Heart left ventricle (tissue), 16 donors: ENCODE data around the gene AP1S2. TPM values are rescaled to one million over a fixed set of nuclear protein-coding genes. Genes with fewer than 3 reads are reported as not detected.

Source experiments
- ATAC-seq, 4 donors: fragments of 200-7000 bp; cut with Tn5 transposase; one replicate each; pipeline ENCODE4 v1.9.1; 2020 to 2022; ENCODE audit warnings: moderate library complexity in 4 of 4, mild to moderate bottlenecking in 3 of 4, moderate number of reproducible peaks in 1 of 4
- DNase-seq, 5 donors: peaks; one replicate each; pipeline ENCODE4 v3.0.0-alpha.2; 2020
- H3K27ac ChIP-seq, 12 donors: fragments of 200-600 bp; sonication (generic) in 4 of 12; one replicate each; pipeline versions ENCODE4 v1.5.0 to v1.8.0; 2016 to 2022; ENCODE audit warnings: mild to moderate bottlenecking in 2 of 12
- H3K27me3 ChIP-seq, 9 donors: fragments of 200-600 bp; sonication (generic) in 2 of 9; one replicate each; pipeline versions ENCODE4 v1.5.1 to v1.8.0; 2016 to 2022; ENCODE audit warnings: mild to moderate bottlenecking in 3 of 9
- H3K36me3 ChIP-seq, 9 donors: fragments of 200-600 bp; sonication (generic) in 2 of 9; one replicate each; pipeline versions ENCODE4 v1.5.0 to v1.8.0; 2018 to 2022; ENCODE audit warnings: mild to moderate bottlenecking in 2 of 9
- H3K4me1 ChIP-seq, 12 donors: fragments of 200-600 bp; sonication (generic) in 4 of 12; one replicate each; pipeline versions ENCODE4 v1.5.0 to v1.8.0; 2016 to 2022; ENCODE audit warnings: mild to moderate bottlenecking in 3 of 12
- H3K4me3 ChIP-seq, 12 donors: fragments of 200-600 bp; sonication (generic) in 4 of 12; one replicate each; pipeline versions ENCODE4 v1.5.0 to v1.8.0; 2017 to 2022; ENCODE audit warnings: mild to moderate bottlenecking in 9 of 12, moderate library complexity in 4 of 12
- H3K9me3 ChIP-seq, 12 donors: fragments of 200-600 bp; sonication (generic) in 4 of 12; one replicate each; pipeline versions ENCODE4 v1.5.0 to v1.8.0; 2016 to 2022; ENCODE audit warnings: mild to moderate bottlenecking in 1 of 12
- CTCF ChIP-seq, 12 donors: fragments of 200-600 bp; sonication (generic) in 4 of 12; IDR thresholded peaks; one replicate each; pipeline versions ENCODE4 v1.5.0 to v1.8.0; 2018 to 2022; ENCODE audit warnings: antibody characterized with exemption in 12 of 12, mild to moderate bottlenecking in 5 of 12
- POLR2A ChIP-seq, 2 donors: fragments of 450-650 bp; IDR thresholded peaks; one replicate each; pipeline ENCODE4 v1.6.1; 2017; ENCODE audit warnings: antibody characterized with exemption in 2 of 2, mild to moderate bottlenecking in 2 of 2, moderate library complexity in 2 of 2
- WGBS, 4 donors: extraction: QIAGEN DNeasy Blood & Tissue Kit in 2 of 4; methylation state at CpG; one replicate each; pipeline versions ENCODE4 v1.1.5 to v1.1.7; 2013 to 2018; 5-methylcytosine and 5-hydroxymethylcytosine counted together
- intact Hi-C, 10 donors: fragments of 100-400 bp; cut with DNase I; formaldehyde crosslinking; loops; one replicate each; pipeline versions ENCODE4 v1.11.1 to v1.14.2; 2022
- polyA plus RNA-seq, 2 donors: library from polyadenylated mRNA; stranded (reverse); fragments of 200-250 nt; gene quantifications; one replicate each; pipeline ENCODE4 v1.2.3, GENCODE V29; 2013
- total RNA-seq, 9 donors: library from RNA; depleted of rRNA in 2 of 9; stranded (reverse); fragments of >200 nt in 2 of 9; fragmentation: NEBNext Ultra II Directional in 3 of 9; extraction: Animal tissue kit (Norgen Biotek cat#: 25700) in 3 of 9; gene quantifications; one replicate each; pipeline versions ENCODE4 v1.1.0 to v1.2.4, GENCODE V29; 2016 to 2023
- donor health status: ischemic (EF 13 %, LVEDD 7.1; RV severe dilation, severe dysfunction).
- donor health status: healthy with polysubstance abuse.
- donor health status: DM: no; HTN: yes; CAD: no.
- donor health status: DM: no; HTN: no; CAD: no.
- donor health status: ischemic (EF 25% LVEDD 6.9; RV normal size, moderate dysfunction).
- donor health status: ischemic (EF 25% LVEDD 5.7; RV mildly dilated, moderate dysfunction).
- donor health status: healthy.
- donor health status: DM: yes; HTN: yes; CAD: no.
- donor health status: ischemic (EF 35%, LVEDD 5.7; RV mildly dilated, moderate dysfunction).
- donor health status: nonischemic (EF 11% LVEDD 7.7; RV severe dilation, severe dysfunction).
- donor health status: DM: yes; HTN: yes; CAD: no.
- donor health status: PGD.
- donor health status: ischemic (EF 29% LVEDD 5.4; RV normal size, mild dysfunction).
- donor health status: nonischemic (EF 23%, LVEDD 6.1; RV moderate dilation, normal function).

Gene AP1S2
- total and polyA plus RNA-seq, 11 donors, result 67.4 to 267 (median 136) TPM

- H3K36me3 ChIP-seq, result no peaks in the 10 kb centered on the region
- peaks cover 0 to 74% (median 0%) of the 10 kb centered on the region in 9 donors for H3K27me3 ChIP-seq
- no peak overlapping the region for H3K27ac ChIP-seq
- intact Hi-C loops, result no loop called here
- no peaks in the 10 kb centered on the region for H3K9me3 ChIP-seq
- ATAC-seq (no peak), DNase-seq (no peak)
- H3K4me1 ChIP-seq, result no peaks in the 10 kb centered on the region
- no peak overlapping the region for H3K4me3 ChIP-seq
- TF ChIP-seq POLR2A (IDR thresholded peaks at IDR 0.05) (no peak), CTCF (IDR thresholded peaks at IDR 0.05) (no peak)
- 75 to 87% (median 82%) methylated on average over 4 of the region's 4 CpGs for WGBS, 4 donors
These were observed 19.0 kb upstream of the AP1S2 start for GRCh38 chrX:15873566-15873965.

- H3K4me3 ChIP-seq, result no peak overlapping the region
- H3K4me1 ChIP-seq, result no peaks in the 10 kb centered on the region
- H3K27ac ChIP-seq, result no peak overlapping the region
- TF ChIP-seq POLR2A (IDR thresholded peaks at IDR 0.05) (no peak), CTCF (IDR thresholded peaks at IDR 0.05) (no peak)
- no peaks in the 10 kb centered on the region for H3K9me3 ChIP-seq
- DNase-seq (no peak), ATAC-seq (no peak)
- no peaks in the 10 kb centered on the region for H3K36me3 ChIP-seq
- intact Hi-C loops, result no loop called here
- WGBS, 4 donors, result 52 to 73% (median 65%) methylated on average over 4 of the region's 4 CpGs
- peaks cover 0 to 87% (median 0%) of the 10 kb centered on the region in 9 donors for H3K27me3 ChIP-seq
These were observed 15.7 kb upstream of the AP1S2 start for GRCh38 chrX:15870310-15870709.

- no peaks in the 10 kb centered on the region for H3K9me3 ChIP-seq
- TF ChIP-seq POLR2A (IDR thresholded peaks at IDR 0.05) (no peak), CTCF (IDR thresholded peaks at IDR 0.05) (no peak)
- no peaks in the 10 kb centered on the region for H3K36me3 ChIP-seq
- no peak overlapping the region for H3K27ac ChIP-seq
- no peaks in the 10 kb centered on the region for H3K4me1 ChIP-seq
- H3K4me3 ChIP-seq, result no peak overlapping the region
- H3K27me3 ChIP-seq, result peaks cover 0 to 91% (median 0%) of the 10 kb centered on the region in 9 donors
- 93 to 99% (median 96%) methylated on average over 4 of the region's 4 CpGs for WGBS, 4 donors
- intact Hi-C loops, result no loop called here
- DNase-seq (no peak), ATAC-seq (no peak)
These were observed 15.1 kb upstream of the AP1S2 start for GRCh38 chrX:15869695-15870094.

- TF ChIP-seq POLR2A (IDR thresholded peaks at IDR 0.05) (no peak), CTCF (IDR thresholded peaks at IDR 0.05) (no peak)
- WGBS, 4 donors, result 82 to 91% (median 89%) methylated on average over 3 of the region's 3 CpGs
- intact Hi-C loops, result no loop called here
- Histone ChIP-seq H3K9me3 (no peaks in the 10 kb centered on the region), H3K27me3 (peaks cover 0 to 86% (median 0%) of the 10 kb centered on the region in 9 donors), H3K4me3 (no peak overlapping the region), H3K4me1 (no peaks in the 10 kb centered on the region), H3K36me3 (no peaks in the 10 kb centered on the region), H3K27ac (no peak overlapping the region)
- ATAC-seq, result no peak
- DNase-seq, result no peak
These were observed 11.5 kb upstream of the AP1S2 start for GRCh38 chrX:15866147-15866546.
